RWPE1 (cell line): ENCODE measurements around the gene TWSG1.
"Not testable (repeated sequence)": the region's sequence is repeated elsewhere in the genome, so short reads cannot be mapped to it uniquely, and the experiment has no call there.

Experiments used
- CTCF ChIA-PET: fragments of 350-600 bp; sonication (Branson Sonifier 250); formaldehyde crosslinking; extraction: SDS; loops from one replicate; lab custom pipeline; 2021; lab: Yijun Ruan, JAX
- POLR2A ChIA-PET: fragments of 400-600 bp; formaldehyde crosslinking; extraction: SDS; loops from one replicate; lab custom pipeline; 2020; ENCODE audit warnings: antibody characterized with exemption; ENCODE audit not compliant: low non-redundant PET; lab: Yijun Ruan, JAX
- DNase-seq: peaks from one replicate; pipeline ENCODE4 v3.0.0; 2012; ENCODE audit warnings: low spot score
- H3K27ac ChIP-seq: fragments of 450-650 bp; 2 replicates; pipeline ENCODE4 v1.5.1; 2017
- TF ChIP-seq, protein P1 (sequence below): fragments of 450-650 bp; conservative IDR thresholded peaks from 2 replicates; pipeline ENCODE4 v1.5.1; 2017; ENCODE audit warnings: low read depth, mild to moderate bottlenecking

TWSG1 gene

DNA sequence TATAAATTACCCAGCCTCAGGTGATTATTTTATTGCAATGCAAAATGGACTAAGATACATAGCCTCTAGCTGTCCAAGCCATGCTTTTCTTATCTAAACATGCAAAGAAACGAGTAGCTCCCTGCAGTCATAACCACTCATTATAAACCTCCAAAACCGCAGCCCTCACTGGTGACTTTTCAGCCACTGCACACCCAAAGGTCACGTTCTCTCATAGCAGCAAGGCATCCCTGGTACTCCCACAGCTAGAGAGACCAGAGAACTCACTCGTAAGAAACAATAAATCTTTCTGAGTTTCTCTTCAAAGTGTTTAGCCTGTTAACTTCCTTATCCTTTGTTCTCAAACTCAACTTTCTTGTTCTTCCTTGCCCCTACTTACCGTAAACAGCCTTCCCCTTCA is 112.3 kb downstream of the TWSG1 start:
- H3K27ac ChIP-seq = no peak overlapping the region
- ChIA-PET POLR2A (no interaction called here), CTCF (no interaction called here)
- TF ChIP-seq, protein P1, sequence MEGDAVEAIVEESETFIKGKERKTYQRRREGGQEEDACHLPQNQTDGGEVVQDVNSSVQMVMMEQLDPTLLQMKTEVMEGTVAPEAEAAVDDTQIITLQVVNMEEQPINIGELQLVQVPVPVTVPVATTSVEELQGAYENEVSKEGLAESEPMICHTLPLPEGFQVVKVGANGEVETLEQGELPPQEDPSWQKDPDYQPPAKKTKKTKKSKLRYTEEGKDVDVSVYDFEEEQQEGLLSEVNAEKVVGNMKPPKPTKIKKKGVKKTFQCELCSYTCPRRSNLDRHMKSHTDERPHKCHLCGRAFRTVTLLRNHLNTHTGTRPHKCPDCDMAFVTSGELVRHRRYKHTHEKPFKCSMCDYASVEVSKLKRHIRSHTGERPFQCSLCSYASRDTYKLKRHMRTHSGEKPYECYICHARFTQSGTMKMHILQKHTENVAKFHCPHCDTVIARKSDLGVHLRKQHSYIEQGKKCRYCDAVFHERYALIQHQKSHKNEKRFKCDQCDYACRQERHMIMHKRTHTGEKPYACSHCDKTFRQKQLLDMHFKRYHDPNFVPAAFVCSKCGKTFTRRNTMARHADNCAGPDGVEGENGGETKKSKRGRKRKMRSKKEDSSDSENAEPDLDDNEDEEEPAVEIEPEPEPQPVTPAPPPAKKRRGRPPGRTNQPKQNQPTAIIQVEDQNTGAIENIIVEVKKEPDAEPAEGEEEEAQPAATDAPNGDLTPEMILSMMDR = no peak
- DNase-seq = no peak

DNA sequence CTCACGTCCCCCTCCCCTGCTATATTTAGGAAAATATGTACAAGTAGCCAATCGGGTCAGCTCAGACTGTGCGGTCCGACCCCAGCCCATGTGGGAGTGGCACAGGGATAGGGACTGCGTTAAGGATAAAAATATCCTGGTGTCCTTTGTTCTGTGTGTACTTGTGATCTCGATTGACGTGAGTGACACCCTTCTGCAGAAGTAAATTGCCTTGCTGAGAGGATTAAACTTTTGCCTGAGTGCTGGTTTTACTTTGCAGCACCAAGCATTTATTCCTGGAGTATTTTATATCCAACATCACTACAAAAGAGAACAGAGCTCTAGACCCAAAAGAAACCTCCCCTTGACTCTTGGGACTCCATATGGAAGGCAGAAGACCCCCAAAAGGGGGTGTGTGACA is 112.8 kb downstream of the TWSG1 start:
- ChIA-PET POLR2A (no interaction called here), CTCF (no interaction called here)
- H3K27ac ChIP-seq = no peak overlapping the region
- TF ChIP-seq, protein P1 = no peak
- no peak for DNase-seq

DNA sequence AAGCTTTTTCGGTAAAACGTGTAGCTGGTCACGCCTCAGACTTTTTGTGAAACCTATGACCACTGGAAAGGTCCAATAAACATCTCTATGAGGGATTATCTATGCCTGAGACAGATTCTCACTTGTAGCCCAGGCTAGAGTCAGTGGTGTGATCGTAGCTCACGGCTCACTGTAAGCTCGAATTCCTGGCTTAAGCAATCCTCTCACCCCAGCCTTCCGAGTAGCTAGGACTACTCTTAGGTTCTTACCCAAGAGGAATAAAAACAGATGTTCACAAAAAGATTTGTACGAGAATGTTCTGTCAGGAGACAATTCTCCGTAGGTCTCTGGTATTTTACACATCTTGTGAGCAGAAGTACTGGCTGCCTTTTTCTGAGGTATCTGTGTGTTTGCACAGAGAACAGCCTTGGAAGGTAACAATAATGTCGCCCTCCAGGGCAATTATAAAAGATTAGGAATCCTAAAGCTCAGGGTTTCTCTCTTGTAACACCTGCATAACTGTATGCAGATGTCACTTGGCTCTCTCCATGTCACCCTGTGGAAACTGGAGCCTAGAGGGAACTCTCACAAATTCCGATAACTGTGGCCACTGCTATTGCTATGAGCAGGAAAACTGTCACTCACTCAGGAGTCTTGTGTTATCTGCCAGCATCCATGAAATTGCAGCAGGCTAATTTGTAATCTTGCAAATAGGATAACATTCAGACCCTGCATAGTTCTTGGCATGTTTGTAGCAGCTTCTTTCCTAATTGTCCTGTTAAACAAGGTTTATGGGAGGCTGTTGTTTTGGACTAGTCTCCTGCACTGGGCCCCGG is 115.2 kb downstream of the TWSG1 start:
- H3K27ac ChIP-seq = no peak overlapping the region
- TF ChIP-seq, protein P1 = no peak
- CTCF ChIA-PET = interaction anchor here (0.6 kb wide), 1 partner anchor 404 kb away, joined by 5 read pairs; no protein-coding TSS in a partner anchor
- no peak for DNase-seq
- POLR2A ChIA-PET = no interaction called here

DNA sequence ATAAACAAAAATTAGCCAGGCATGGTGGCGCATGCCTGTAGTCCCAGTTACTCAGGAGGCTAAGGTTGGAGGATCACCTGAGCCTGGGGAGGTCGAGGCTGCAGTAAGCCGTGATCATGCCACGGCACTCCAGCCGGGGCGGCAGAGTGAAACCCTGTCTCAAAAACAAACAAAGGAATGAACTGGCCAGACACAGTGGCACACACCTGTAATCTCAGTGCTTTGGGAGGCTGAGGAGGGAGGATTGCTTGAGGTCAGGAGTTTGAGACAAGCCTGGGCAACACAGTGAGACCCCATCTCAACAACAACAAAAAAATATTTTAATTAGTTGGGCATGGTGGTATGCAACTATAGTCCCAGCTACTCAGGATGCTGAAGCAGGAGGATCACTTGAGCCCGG is 116.3 kb downstream of the TWSG1 start:
- CTCF ChIA-PET, DNase-seq, H3K27ac ChIP-seq, POLR2A ChIA-PET: not testable (repeated sequence)
